Large intestine (tissue), 3 donors: ENCODE results near the gene TIAM1. TPM values are rescaled to one million over a fixed set of nuclear protein-coding genes. Genes with fewer than 3 reads are reported as not detected.

Source experiments
- DNase-seq, 2 donors: peaks; one replicate each; pipeline versions ENCODE4 v3.0.0 to v3.0.0-alpha.2; 2013
- H3K27ac ChIP-seq: one replicate; pipeline ENCODE4 v1.5.1; 2013; ENCODE audit warnings: low read length
- H3K27me3 ChIP-seq: 2 replicates; pipeline ENCODE4 v1.6.1; 2013; ENCODE audit warnings: low read length; ENCODE audit not compliant: control insufficient read depth, insufficient read depth
- H3K36me3 ChIP-seq: 2 replicates; pipeline ENCODE4 v1.6.1; 2013; ENCODE audit warnings: low read length; ENCODE audit not compliant: control insufficient read depth, insufficient read depth
- H3K4me1 ChIP-seq: one replicate; pipeline ENCODE4 v1.6.1; 2013; ENCODE audit warnings: low read length; ENCODE audit not compliant: control insufficient read depth, insufficient read depth
- H3K4me3 ChIP-seq: one replicate; pipeline ENCODE4 v1.5.1; 2013; ENCODE audit warnings: low read length
- H3K9me3 ChIP-seq: one replicate; pipeline ENCODE4 v1.6.1; 2013; ENCODE audit warnings: mild to moderate bottlenecking, low read depth, low read length, moderate library complexity; ENCODE audit not compliant: control insufficient read depth
- WGBS: methylation state at CpG from one replicate; pipeline ENCODE4 v1.1.5; 2013; ENCODE audit warnings: low lambda C conversion rate; ENCODE audit not compliant: insufficient coverage; 5-methylcytosine and 5-hydroxymethylcytosine counted together
- polyA plus RNA-seq: library from polyadenylated mRNA; unstranded; fragments of 120-200 nt; gene quantifications from one replicate; pipeline ENCODE4 v1.2.1, GENCODE V29; 2013

TIAM1 gene
- polyA plus RNA-seq, 1 donor = 6.3 TPM

GRCh38 chr21:31162827-31163226 lies 181.2 kb downstream of the TIAM1 start:
- no peak overlapping the region for H3K27ac ChIP-seq
- H3K9me3 ChIP-seq = no peaks in the 10 kb centered on the region
- peaks cover 2% of the 10 kb centered on the region for H3K4me1 ChIP-seq
- WGBS = no CpG with 5 or more reads among the region's 4 CpGs
- peaks cover 6% of the 10 kb centered on the region for H3K27me3 ChIP-seq
- no peak for DNase-seq
- H3K36me3 ChIP-seq = no peaks in the 10 kb centered on the region
- no peak overlapping the region for H3K4me3 ChIP-seq

- Histone ChIP-seq H3K27me3 (peaks cover 6% of the 10 kb centered on the region), H3K4me3 (no peak overlapping the region), H3K36me3 (no peaks in the 10 kb centered on the region), H3K9me3 (peaks cover 3% of the 10 kb centered on the region), H3K4me1 (peaks cover 2% of the 10 kb centered on the region), H3K27ac (no peak overlapping the region)
- DNase-seq = no peak
- WGBS = 80% methylated on average over 1 of the region's 4 CpGs
These were observed 181.9 kb downstream of the TIAM1 start for GRCh38 chr21:31162079-31162699.

- Histone ChIP-seq H3K4me3 (no peak overlapping the region), H3K27me3 (peaks cover 6% of the 10 kb centered on the region), H3K27ac (no peak overlapping the region), H3K36me3 (no peaks in the 10 kb centered on the region), H3K9me3 (peaks cover 3% of the 10 kb centered on the region), H3K4me1 (peaks cover 2% of the 10 kb centered on the region)
- no peak for DNase-seq
- WGBS = 17% methylated on average over 1 of the region's 5 CpGs
These were observed 182.9 kb downstream of the TIAM1 start for GRCh38 chr21:31161157-31161556.

GRCh38 chr21:31159808-31160207 lies 184.3 kb downstream of the TIAM1 start:
- 100% methylated on average over 1 of the region's 5 CpGs for WGBS
- DNase-seq = no peak
- Histone ChIP-seq H3K4me1 (peaks cover 2% of the 10 kb centered on the region), H3K27me3 (peaks cover 6% of the 10 kb centered on the region), H3K27ac (no peak overlapping the region), H3K4me3 (no peak overlapping the region), H3K36me3 (no peaks in the 10 kb centered on the region), H3K9me3 (peaks cover 3% of the 10 kb centered on the region)

- Histone ChIP-seq H3K27me3 (peaks cover 6% of the 10 kb centered on the region), H3K9me3 (peaks cover 3% of the 10 kb centered on the region), H3K4me3 (no peak overlapping the region), H3K4me1 (peaks cover 2% of the 10 kb centered on the region), H3K27ac (no peak overlapping the region), H3K36me3 (no peaks in the 10 kb centered on the region)
- DNase-seq = no peak
- 100% methylated on average over 1 of the region's 8 CpGs for WGBS
These were observed 185.1 kb downstream of the TIAM1 start for GRCh38 chr21:31158789-31159581.

- Histone ChIP-seq H3K27ac (no peak overlapping the region), H3K36me3 (no peaks in the 10 kb centered on the region), H3K4me1 (peaks cover 2% of the 10 kb centered on the region), H3K27me3 (peaks cover 6% of the 10 kb centered on the region), H3K4me3 (no peak overlapping the region), H3K9me3 (peaks cover 3% of the 10 kb centered on the region)
- DNase-seq = no peak
- WGBS = 58% methylated on average over 2 of the region's 5 CpGs
These were observed 186.3 kb downstream of the TIAM1 start for GRCh38 chr21:31157756-31158155.

GRCh38 chr21:31156662-31157061 lies 187.4 kb downstream of the TIAM1 start:
- 100% methylated on average over 1 of the region's 2 CpGs for WGBS
- H3K27ac ChIP-seq = no peak overlapping the region
- H3K9me3 ChIP-seq = peaks cover 3% of the 10 kb centered on the region
- H3K36me3 ChIP-seq = no peaks in the 10 kb centered on the region
- no peak for DNase-seq
- no peak overlapping the region for H3K4me3 ChIP-seq
- peaks cover 6% of the 10 kb centered on the region for H3K27me3 ChIP-seq
- peaks cover 2% of the 10 kb centered on the region for H3K4me1 ChIP-seq

GRCh38 chr21:31156169-31156568 lies 187.9 kb downstream of the TIAM1 start:
- no peak for DNase-seq
- H3K4me3 ChIP-seq = no peak overlapping the region
- peaks cover 5% of the 10 kb centered on the region for H3K27me3 ChIP-seq
- no peak overlapping the region for H3K27ac ChIP-seq
- H3K4me1 ChIP-seq = peaks cover 1% of the 10 kb centered on the region
- no peaks in the 10 kb centered on the region for H3K36me3 ChIP-seq
- H3K9me3 ChIP-seq = peaks cover 3% of the 10 kb centered on the region

GRCh38 chr21:31151156-31152045 lies 192.7 kb downstream of the TIAM1 start:
- Histone ChIP-seq H3K9me3 (no peaks in the 10 kb centered on the region), H3K36me3 (no peaks in the 10 kb centered on the region), H3K27ac (no peak overlapping the region), H3K4me1 (no peaks in the 10 kb centered on the region), H3K27me3 (no peaks in the 10 kb centered on the region), H3K4me3 (no peak overlapping the region)
- DNase-seq = no peak
- no CpG with 5 or more reads among the region's 7 CpGs for WGBS

- no peaks in the 10 kb centered on the region for H3K9me3 ChIP-seq
- H3K36me3 ChIP-seq = no peaks in the 10 kb centered on the region
- no peaks in the 10 kb centered on the region for H3K27me3 ChIP-seq
- no peak for DNase-seq
- no peaks in the 10 kb centered on the region for H3K4me1 ChIP-seq
- no peak overlapping the region for H3K27ac ChIP-seq
- no CpG with 5 or more reads among the region's 3 CpGs for WGBS
- no peak overlapping the region for H3K4me3 ChIP-seq
These were observed 198.8 kb downstream of the TIAM1 start for GRCh38 chr21:31145274-31145673.
